ENCODE data around the gene MFSD6.
"Not testable (repeated sequence)": the region's sequence is repeated elsewhere in the genome, so short reads cannot be mapped to it uniquely, and the experiment has no call there.

The MFSD6 gene

GRCh38 chr2:190406805-190407204 is 1.4 kb upstream of the MFSD6 start:
- DNase-seq = no peak

GRCh38 chr2:190407246-190407661 is 901 bp upstream of the MFSD6 start:
- no peak for DNase-seq

GRCh38 chr2:190408538-190409271 is 550 bp downstream of the MFSD6 start:
- DNase-seq = peak; percentile 10 to 26

- DNase-seq = no peak
These were observed 1.5 kb downstream of the MFSD6 start for GRCh38 chr2:190409616-190410015.

GRCh38 chr2:190410166-190410565 is 2.0 kb downstream of the MFSD6 start:
- peak; percentile 66 to 71 for DNase-seq

- DNase-seq = no peak
These were observed 4.8 kb downstream of the MFSD6 start for GRCh38 chr2:190412966-190413365.

GRCh38 chr2:190413421-190413820 is 5.3 kb downstream of the MFSD6 start:
- DNase-seq = no peak

- DNase-seq = no peak
These were observed 7.1 kb downstream of the MFSD6 start for GRCh38 chr2:190415251-190415650.

GRCh38 chr2:190415794-190416775 is 7.9 kb downstream of the MFSD6 start:
- DNase-seq = no peak

- no peak for DNase-seq
These were observed 9.1 kb downstream of the MFSD6 start for GRCh38 chr2:190417045-190417842.

GRCh38 chr2:190418727-190419126 is 10.6 kb downstream of the MFSD6 start:
- DNase-seq = no peak

- DNase-seq = no peak
These were observed 12.6 kb downstream of the MFSD6 start for GRCh38 chr2:190420801-190421200.

GRCh38 chr2:190425221-190425866 is 17.2 kb downstream of the MFSD6 start:
- peak; percentile 66 to 67 for DNase-seq

GRCh38 chr2:190425883-190426658 is 17.9 kb downstream of the MFSD6 start:
- no peak for DNase-seq

GRCh38 chr2:190430866-190431265 is 22.7 kb downstream of the MFSD6 start:
- not testable (repeated sequence) for DNase-seq

GRCh38 chr2:190431907-190432306 is 23.8 kb downstream of the MFSD6 start:
- no peak for DNase-seq

- no peak for DNase-seq
These were observed 24.5 kb downstream of the MFSD6 start for GRCh38 chr2:190432567-190433231.

- peak; percentile 82 to 87 for DNase-seq
These were observed 27.0 kb downstream of the MFSD6 start for GRCh38 chr2:190435031-190435670.

- no peak for DNase-seq
These were observed 28.4 kb downstream of the MFSD6 start for GRCh38 chr2:190436557-190436956.

- DNase-seq = no peak
These were observed 32.0 kb downstream of the MFSD6 start for GRCh38 chr2:190440113-190440512.

- DNase-seq = no peak
These were observed 33.4 kb downstream of the MFSD6 start for GRCh38 chr2:190441564-190441963.

Measured in AML-193 (cell line).